NK-92 (cell line): ENCODE results near the gene BOLL.
A peak's percentile ranks its signal among the peaks of the same experiment; 100 is the strongest.
"Not testable (repeated sequence)": the region's sequence is repeated elsewhere in the genome, so short reads cannot be mapped to it uniquely, and the experiment has no call there.

ENCODE experiments used
- DNase-seq: peaks from one replicate; lab custom pipeline; 2025; ENCODE audit not compliant: unreplicated experiment; lab: John Stamatoyannopoulos, UW

The BOLL gene

DNA sequence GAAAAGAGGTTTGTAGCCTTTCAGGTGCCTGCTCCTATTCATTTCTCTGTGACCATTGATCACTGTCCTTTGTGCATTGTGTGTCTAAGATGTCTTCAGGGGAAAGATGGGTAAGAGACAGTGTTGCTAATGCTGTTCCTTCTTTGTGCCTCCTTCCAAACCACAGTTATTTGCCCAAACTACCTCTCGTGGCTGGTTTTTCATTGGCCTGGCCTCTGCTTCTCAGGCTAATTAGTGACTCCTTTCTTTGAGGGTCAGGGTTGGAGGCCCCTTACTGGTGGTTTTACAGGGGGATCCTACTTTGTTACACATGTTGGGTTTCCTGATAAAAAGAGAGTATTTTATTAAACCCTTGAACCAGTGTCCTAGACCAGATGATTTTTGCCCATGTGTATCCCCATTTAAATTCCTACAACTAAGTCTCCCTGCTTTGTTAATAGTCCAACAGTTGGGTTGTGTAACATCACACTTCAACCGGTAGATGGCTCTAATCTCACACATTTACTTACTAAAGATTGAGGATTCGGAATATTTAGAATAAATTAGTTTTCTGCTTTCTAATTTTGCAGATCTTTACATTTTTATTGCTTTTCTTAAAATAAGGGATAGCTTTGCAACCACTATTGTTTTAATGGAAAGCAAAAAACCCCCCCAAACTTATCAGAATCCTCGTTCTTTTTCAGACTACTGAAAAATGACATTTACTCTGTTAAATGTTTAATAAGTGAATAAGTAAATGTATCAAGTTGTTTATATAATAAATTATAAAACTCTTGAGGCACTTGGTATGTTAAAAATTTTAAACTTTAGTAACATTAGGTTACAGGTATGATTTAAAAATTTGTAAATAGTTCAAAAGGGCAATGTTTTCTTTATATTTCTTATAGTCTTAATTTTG, 77.6 kb downstream of the BOLL start:
- DNase-seq: no peak

GRCh38 chr2:197706839-197707207, 78.3 kb downstream of the BOLL start:
- no peak for DNase-seq

- no peak for DNase-seq
Measured at GRCh38 chr2:197705912-197706838, 78.9 kb downstream of the BOLL start.

DNA sequence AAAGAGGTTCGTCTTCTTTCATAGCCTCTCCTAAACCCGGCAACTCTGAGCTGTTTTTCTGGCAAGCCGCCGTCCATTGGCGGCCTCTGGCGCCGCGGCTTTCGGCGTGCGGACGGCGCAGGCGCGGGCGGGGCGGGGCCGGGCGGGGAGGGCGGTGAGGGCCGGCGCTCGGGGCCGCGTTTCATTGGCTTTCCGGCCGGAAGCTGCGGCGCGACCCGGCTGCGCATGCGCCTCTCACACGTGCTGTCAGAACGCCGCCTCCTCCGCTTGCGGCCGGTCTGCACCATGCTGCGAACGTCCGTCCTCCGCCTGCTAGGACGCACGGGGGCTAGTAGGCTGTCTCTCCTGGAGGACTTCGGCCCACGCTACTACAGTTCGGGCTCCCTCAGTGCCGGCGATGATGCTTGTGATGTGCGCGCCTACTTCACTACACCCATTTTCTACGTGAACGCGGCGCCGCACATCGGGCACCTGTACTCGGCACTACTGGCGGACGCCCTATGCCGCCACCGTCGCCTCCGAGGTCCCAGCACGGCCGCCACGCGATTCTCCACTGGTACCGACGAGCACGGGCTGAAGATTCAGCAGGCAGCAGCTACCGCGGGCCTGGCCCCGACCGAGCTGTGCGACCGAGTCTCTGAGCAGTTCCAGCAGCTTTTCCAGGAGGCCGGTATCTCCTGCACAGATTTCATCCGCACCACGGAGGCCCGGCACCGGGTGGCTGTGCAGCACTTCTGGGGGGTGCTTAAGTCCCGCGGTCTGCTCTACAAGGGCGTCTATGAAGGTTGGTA, 79.8 kb downstream of the BOLL start, which contains the start of gene MARS2:
TSS of gene MARS2 (plus strand) at position 249 of the 791 bp plus-strand sequence. CDS start at position 286, 37 bp downstream.
- DNase-seq: peak; percentile 31

DNA sequence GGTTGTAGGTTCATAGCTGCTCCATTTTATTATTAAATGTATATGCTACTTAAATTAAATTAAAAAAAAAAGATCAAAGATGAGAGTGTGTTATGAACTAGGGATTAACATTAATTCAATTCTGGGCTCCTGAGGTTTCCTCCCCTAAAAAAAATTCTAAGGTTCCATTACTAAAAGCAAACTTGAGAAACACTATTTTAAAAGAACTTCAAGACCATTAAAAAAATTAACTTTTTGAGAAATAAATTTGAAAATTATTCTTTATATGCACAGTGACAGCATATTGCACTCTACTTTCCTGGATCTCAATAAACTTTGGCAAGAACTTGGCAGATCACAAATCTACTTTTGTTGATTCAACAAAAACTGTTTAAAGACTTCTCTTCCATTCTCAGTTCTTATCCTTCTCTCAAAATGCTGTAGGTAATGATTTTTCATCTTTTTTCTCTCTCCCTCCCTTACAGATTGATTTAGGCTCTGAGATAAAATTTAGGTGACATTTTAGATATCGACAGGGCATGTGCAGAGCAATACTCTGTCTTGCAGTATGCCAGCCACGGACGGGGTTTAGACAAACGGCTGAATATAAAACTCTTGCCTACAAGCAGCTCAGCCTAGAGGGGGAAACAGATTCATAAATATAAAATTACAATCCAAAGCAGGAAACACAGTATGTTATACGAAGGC, 80.5 kb downstream of the BOLL start:
- DNase-seq: no peak

DNA sequence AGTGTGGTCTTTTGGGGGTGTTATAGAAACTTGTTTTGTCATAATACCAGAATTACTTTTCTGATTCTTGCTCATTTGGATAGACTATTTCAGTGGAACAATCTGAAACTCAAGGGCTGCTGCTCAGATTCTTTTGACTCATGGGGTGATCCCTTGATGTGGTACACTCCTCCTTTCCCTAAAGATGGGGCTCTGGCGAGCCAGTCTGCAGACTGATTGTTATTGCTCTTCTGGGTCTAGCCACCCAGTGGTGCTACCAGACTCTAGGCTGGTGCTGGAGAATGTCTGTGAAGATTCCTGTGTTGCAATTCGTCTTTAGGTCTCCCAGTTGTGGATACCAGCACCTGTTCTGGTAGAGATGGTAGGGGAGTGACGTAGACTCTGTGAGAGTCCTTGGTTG, 84.2 kb downstream of the BOLL start:
- no peak for DNase-seq

- DNase-seq: not testable (repeated sequence)
Measured at GRCh38 chr2:197699724-197700123, 85.4 kb downstream of the BOLL start.

DNA sequence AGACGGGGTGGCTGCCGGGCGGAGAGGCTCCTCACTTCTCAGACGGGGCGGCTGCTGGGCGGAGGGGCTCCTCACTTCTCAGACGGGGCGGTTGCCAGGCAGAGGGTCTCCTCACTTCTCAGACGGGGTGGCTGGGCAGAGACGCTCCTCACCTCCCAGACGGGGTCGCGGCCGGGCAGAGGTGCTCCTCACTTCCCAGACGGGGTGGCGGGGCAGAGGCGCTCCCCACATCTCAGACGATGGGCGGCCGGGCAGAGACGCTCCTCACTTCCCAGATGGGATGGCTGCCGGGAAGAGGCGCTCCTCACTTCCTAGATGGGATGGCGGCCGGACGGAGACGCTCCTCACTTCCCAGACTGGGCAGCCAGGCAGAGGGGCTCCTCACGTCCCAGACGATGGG, 88.5 kb downstream of the BOLL start:
- DNase-seq: not testable (repeated sequence)

DNA sequence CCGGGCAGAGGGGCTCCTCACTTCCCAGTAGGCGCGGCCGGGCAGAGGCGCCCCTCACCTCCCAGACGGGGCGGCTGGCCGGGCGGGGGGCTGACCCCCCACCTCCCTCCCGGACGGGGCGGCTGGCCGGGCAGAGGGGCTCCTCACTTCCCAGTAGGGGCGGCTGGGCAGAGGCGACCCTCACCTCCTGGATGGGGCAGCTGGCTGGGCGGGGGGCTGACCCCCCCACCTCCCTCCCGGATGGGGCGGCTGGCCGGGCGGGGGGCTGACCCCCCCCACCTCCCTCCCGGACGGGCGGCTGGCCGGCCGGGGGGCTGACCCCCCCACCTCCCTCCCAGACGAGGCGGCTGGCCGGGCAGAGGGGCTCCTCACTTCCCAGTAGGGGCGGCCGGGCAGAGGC, 89.1 kb downstream of the BOLL start:
- DNase-seq: not testable (repeated sequence)

- not testable (repeated sequence) for DNase-seq
Measured at GRCh38 chr2:197695206-197695605, 89.9 kb downstream of the BOLL start.

- DNase-seq: no peak
Measured at GRCh38 chr2:197677483-197677882, 107.6 kb downstream of the BOLL start.

DNA sequence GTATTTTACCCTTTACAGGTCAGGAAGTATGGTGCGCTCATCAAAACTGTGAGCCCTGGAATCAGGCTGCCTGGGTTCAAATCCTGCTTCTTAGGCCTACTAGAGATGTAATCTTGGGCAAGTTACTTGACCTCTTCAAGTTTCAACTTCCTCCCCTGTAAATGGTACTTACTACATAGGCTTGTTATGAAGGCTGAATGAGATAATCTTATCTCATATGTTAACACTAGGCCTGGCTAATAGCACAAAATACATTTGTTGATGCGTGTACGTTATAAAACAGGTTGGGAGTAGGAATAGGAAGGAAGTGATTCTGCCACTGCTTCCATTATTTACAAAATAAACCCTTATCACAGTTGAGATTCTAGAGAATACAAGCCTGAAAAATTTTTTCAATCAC, 108.1 kb downstream of the BOLL start:
- no peak for DNase-seq
